NK-92 treated with Interleukin-12 subunit alpha and Interleukin-12 subunit beta, amount 100 ng/mL, for 24 hours (cell line): ENCODE results near the gene PAM16.
"Not testable (repeated sequence)": the region's sequence is repeated elsewhere in the genome, so short reads cannot be mapped to it uniquely, and the experiment has no call there.

Source experiments
- DNase-seq: peaks from one replicate; lab custom pipeline; 2025; lab: John Stamatoyannopoulos, UW

Gene PAM16

DNA sequence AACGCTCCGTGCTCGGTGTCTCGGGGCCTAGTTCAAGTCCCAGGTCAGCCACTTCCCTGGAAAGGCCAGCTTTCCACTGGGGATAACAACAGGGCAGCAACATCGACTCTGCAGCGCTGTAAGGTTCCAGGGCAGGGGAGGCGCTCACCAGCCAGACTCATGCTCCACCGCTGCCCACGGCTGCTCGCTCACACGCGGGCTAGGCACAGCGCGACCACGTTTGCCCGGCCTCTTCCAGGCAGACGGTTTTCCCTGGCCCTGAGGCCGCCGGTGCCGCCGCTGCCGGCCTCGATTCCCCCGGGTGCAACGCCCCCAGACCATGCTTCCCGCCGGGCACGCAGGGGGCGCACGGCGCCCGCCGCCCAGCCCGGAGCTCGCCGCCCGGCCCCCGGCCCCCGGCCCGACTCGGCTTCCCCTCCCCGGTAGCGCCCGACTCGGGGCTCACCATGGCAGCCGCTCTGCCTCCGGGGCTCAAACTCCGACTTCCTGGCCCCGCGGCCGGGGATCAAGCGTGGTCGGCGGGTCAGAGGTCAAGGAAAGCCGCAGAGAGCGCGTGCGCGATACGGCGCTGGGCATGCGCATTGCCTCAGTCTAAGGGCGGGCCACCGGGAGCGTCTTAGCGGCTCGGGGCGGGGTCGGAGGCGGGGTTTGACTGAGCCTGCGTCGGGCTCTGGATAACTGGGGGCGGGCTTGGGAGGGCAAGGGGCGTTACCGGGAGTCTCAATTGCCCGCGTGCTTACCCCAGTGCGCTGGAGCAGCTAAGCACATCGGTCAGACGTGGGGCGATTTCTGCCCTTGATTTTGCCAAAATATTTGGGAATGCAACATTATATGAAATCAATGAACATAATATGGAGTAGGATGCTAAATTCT is at the start of gene PAM16:
TSS of gene PAM16 (minus strand) at position 535 of the 873 bp plus-strand sequence. CDS start at position 448, 87 bp downstream.
- DNase-seq: peak; percentile 98

DNA sequence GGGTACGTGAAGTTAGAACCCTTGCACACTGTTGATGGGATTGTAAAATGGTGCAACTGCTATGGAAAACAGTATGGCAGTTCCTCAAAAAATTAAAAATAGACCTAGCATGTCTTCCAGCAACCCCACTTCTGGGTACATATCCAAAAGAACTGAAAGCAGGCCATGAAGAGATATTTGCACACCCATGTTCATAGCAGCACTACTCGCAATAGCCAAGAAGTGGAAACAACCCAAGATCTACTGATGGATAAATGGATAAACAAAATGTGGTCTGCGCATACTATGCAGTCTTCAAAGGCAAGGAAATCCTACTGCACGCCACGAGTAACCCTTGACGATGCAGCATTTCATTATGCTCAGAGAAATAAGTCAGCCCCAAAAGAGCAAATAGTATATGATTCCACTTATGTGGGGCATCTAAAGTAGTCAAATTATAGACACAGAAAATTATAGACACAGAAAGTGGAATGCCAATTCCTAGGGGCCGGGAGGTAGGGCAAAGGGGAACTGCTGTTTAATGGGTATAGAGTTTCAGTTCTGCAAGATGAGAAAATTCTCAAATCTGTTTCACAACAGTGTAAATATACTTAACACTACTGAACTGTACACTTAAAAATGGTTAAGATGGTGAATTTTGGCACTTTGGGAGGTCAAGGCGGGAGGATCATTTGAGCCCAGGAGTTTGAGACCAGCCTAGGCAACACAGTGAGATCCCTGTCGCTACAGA is 48.0 kb upstream of the PAM16 start:
- no peak for DNase-seq

DNA sequence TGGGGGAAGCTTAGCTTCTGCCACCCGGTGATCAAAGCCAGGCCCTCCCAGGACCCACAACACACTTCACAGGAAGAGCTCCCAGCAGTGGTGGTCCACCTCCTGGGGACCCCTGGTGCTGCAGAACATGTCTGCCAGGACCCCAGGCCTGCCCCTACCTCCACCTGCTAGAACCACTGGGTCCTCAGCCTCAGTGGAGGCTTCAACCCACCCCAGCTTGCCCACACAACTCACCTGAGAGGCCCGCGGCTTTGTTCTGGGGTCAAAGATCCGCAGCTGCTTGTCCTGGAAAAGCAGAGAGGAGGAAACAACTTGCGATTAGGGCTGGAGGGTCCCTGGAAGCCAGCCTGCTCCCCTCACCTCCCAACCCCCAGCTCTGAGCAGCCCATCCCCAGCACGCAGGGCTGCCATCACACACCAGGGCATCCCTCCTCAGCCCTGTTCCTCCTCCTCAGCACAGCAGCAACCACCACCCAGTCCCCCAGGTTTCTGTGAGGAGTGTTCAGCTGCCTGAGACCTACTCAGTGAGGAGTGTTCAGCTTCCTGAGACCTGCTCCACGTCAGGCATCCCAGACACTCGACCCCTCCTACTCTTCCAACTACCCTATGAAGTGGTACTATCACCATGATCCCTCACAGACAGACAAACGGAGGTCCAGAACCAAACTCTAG is 44.1 kb upstream of the PAM16 start:
- no peak for DNase-seq

DNA sequence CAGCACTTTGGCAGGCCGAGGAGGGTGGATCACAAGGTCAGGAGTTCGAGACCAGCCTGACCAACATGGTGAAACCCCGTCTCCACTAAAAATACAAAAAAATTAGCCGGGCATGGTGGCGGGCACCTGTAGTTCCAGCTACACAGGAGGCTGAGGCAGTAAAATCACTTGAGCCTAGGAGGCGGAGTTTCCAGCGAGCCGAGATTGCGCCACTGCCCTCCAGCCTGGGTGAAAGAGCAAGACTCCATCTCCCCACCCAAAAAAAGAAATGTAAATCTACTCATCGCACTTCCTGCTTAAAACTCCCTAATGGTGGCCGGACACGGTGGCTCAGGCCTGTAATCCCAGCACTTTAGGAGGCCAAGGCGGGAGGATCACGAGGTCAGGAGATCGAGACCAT is 42.7 kb upstream of the PAM16 start:
- DNase-seq: not testable (repeated sequence)

DNA sequence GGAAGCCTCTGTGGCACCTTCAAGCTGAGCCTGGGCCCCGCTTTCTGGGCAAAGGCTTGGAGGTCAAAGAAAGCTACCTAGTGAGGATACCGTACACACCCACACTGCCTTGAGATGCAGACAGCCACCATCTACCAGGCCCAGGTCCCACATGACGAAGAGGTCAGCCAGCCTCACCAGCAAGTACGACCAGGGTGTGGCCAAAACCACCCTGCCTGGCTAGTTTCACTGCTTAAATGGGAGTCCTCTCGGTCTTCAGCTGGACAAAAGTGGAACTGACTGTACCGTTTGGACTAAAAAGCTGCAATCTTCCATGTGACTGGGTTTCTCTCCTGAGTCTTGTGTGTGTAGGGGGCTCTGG is 42.1 kb upstream of the PAM16 start:
- DNase-seq: no peak

DNA sequence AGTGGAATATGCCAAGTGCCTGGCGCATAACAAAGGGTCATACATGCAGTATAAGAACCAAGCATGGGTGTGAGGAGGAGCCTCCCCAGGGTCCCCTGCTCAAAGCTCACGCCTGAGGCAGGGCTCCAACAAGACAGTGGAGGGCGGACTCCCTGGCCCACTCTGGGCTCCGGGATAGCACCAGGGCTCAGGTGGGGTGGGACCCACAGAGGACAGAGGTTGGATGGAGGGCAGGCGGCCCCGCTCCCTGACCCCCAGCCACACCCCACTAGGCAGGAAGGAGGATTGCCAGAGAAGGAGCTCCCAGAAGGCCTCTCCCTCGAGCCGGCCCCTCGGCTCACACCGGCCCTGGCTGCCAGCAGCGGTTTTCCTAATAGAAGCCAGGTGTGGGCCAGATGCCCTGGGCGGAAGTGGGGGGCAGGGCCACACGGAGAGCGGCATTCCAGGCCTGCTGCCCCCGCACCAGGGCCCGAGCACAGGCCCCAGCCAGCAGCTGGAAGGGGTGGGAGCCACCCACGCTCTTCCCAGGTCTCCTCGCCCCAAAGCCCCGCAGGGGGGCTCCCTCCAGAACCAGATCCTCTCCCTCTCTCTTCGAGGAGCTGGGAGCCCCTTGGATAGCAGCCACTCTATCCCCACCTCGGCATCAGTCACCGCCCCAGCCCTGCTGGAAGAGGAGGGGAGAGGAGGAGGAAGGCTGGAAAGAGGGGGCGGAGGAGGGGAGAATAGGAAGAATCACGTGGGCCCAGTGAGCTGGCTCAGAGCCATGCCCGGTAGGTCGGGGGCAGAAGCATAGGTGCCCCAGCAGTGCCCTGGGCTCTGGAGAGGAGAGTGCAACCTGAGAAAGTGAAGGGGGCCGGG is 41.5 kb upstream of the PAM16 start:
- no peak for DNase-seq

DNA sequence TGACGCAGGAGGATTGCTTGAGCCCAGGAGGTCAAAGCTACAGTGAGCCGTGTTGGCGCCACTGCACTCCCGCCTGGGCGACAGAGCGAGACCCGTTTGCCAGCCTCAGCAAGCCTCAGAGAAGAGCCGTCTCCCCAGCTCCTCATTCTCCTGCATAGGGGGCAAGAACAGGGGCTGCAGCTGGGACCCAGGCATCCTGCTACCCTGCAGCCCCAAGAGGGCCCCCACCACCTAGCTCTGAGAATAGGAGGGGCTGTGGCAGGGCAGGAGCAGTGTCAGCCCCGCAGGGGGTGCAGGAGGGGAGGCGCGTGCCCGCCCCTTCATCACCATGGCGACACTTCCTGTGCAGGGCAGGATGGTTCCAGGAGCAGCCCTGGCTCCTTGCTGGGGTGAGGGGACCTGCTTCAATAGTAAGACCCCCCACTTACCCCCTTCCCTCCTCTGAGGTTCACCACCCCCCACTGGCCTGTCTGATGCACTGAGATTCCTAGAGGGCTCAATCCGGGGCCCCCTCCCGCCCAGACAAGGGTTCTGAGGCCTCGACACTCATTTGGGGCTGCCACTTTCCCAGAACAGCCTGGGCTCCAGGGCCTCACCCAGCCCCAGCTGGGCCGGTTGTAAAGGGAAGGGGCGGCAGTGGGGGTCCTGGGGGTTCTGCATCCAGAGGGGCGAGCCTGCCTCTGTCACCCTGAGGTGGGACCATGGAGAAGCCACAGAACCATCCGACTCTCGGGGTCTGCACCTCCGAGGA is 40.7 kb upstream of the PAM16 start:
- DNase-seq: no peak

DNA sequence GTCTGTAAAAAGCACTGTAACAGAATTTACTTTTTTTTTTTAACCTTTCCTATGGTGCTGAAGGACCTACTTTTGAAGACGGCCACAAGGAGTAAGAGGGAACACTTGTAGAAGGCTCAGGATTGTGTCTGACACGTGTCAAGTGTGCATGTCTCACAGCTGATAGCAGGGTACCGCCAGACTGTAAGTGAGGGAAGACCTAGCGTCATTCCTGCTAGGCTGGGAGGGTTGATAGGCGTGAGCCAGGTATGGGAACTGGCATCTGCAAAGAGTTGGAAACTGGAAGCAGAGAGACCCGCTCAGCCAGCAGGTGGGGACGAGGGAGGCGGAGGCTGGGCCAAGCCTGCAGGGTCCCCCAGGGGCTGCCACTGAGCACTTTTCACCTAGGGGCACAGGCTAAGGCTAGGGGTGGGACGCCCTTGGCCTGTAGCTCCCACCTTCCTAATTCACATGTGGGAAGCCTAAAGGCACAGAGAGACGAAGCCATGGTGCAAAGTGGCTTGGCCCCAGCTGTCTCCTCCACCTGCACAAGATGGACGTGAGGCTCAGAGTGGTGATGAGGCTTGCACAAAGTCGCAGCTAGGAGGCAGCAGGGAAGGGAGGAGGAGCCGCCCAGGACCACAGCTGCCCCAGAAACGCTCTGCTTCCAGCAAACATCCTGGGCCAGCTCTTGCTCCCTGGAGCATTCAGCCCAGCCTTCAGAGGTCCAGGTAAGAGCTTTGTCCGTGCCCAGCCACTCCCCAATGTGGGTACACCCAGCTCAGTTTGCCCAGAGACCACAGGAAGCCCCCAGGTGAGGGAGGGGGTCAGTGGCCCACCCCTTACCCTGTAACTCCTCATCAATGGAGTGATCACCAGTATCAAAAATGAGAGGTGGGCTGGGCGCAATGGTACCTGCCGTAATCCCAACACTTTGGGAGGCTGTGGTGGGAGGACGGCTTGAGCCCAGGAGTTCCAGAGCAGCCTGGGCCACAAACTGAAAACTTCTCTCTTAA is 39.4 kb upstream of the PAM16 start:
- DNase-seq: no peak

DNA sequence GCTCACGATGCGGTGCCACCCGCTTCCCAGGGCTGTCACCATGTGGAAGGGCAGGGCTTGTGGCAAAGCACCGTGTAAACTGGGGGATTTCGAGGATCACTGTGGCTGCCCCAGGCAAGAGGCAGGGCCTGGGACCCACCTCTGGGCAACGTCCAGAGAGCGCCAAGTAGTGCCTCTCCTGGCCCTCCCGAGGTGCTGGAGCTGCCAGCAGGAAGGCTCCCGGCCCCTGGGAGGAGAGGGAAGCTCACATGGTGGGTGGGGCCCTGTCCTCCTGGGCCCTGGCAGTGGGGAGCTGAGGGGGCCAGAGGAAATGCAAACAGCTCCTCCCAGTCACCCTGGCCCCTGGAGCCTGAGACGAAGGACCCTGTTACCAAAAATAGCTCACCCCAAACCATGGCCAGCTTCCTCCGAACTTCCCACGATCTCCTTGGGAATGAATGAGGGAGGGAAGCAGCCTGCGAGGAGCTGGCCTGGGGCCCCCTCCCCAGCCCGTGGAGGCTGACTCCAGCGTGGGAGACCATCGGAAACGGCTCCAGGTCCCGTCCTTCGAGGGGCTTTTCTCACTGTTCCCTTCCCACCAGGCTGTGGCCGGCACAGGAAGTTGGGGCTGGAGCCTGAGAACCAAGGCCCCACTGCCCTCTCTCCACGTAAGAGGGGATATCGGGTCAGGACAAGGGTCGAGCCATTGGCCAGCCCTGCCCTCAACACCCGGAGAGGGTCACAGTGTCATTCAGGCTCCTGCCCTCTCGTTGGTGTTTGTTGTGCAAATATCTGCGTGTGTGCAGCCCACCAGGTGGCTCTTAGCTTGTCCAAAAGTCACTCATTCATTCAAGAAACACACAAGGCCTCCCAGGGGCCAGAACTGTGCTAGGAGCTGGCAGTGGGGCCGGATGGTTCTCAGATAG is 38.2 kb upstream of the PAM16 start:
- no peak for DNase-seq

DNA sequence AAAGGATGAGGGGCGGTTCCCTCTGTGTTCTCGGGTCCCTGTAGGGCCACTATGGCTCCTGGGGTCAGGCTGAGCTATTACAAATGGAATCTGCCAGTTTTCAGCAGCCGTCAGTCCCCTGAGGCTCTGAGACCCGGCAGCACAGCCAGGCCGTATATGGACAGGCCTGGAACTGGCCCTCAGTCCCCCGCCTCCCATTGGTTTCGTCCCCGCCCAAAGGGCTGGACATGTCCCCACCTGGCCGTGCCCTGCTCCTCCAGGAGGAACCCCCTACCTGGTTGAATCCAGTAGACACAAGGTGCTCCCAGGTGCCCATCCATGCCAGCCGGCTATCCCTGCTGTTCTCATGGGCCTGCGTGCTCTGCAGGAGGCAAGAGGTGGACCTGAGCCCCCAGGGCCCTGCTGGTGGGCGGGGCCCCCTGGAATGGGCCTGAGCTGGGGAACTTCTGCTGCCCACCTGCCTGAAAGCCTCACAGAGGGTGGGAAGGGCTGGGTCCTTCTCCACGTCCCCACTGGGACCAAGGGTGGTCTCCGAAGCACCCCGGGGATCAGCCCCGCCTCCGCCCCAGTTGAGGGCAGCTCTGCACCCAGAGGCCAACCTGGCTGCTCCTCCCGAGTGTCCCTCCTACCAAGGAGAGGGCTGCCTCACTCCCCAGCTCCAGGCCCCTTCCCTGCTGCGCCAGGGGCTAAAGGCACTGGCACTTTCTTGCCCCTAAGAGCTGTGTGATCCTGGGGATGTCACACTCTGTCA is 37.3 kb upstream of the PAM16 start:
- no peak for DNase-seq

DNA sequence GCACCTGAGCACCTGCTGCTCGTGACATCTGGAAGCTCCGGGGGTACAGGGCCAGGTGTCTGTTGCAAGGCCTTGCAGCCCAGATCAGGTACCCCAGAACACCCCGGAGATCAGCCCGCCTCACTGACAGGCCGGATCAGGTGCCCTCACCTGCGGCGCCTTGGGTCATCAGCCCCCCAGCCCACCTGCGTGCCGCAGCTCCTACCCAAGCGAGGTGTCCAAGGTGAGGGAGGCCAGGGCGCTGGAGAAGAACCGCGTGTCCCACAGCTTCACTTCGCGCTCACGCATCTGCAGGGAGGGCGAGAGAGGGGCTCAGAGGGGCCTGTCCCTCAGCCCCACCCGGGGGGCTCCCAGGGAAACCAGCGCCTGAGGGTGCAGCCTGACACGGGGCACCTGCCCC is 36.7 kb upstream of the PAM16 start:
- DNase-seq: no peak

DNA sequence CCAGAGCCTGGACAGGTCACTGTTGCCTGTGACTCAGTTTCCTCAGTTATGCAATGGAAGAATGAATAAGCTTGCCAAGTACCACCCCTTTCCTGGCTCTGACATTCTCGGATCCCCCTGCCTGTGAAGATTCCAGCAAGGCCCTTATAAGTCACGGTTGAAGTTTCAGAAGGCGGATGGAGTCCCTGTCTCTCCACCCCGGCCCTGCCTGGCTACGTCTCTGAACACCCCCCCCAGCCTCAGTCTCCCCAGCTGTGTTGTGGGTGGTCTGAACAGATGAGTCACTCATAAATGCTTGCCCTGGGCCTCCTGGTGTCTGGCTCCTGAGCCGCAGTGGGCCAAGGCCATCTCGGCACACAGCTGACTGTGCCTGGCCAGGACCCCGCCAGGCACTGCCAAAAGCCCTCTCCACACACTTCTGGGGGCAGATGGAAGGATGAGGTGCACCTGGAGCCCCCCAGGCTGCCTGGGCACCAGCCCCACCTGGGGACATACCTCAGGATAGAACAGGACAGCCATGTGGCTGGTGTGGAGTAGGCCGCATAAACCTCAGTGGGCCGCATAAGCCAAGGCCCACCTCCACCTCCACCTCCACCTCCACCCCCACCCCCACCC is 35.9 kb upstream of the PAM16 start:
- no peak for DNase-seq

DNA sequence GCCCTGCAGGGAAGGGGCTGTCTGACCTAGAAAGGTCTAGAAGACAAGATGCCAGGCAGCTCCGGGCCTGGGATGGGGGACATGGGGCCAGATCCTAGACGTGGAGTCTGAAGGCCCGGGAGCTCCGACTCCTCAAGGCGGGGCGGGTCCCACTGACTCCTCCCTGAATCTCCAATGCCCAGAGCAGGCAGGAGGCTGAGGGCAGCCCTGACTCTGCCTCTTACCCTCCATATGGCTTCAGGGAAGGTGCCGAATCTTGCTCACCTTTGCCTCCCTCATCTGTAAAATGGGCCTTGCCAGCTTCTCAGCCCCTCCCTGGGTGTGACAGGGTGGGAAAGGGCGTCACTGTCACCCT is 35.3 kb upstream of the PAM16 start:
- no peak for DNase-seq

DNA sequence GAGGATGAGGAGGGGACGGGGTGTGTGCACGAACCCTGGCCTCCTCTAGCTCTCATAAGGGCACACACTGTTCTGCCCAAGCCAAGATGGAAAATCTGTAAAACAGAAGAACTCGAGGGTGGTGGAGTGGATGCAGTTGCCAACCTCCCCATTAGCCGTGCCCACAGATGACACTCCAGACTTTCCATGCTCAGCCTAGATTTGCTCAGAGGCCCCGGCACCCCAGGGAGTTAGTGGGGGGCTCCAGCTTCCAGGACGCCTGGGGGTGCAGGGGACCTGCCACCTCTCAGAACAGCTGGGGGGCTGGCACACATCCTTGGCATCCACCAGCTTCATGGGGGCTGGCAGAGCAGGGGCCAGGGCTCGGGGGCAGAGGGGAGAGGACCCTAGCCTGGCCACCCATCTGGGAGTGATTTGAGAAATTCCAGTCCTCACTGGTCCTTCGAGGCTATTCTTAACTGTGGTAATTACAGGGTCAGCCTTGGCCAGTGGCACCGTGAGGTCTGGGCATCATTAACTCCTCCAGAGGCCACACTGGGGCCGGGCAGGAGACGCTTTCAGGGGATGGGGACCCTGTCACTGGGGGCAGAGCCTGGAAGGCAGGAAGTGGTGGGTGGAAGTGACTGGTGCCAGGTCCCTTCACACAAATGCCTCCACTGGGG is 34.8 kb upstream of the PAM16 start:
- DNase-seq: no peak

DNA sequence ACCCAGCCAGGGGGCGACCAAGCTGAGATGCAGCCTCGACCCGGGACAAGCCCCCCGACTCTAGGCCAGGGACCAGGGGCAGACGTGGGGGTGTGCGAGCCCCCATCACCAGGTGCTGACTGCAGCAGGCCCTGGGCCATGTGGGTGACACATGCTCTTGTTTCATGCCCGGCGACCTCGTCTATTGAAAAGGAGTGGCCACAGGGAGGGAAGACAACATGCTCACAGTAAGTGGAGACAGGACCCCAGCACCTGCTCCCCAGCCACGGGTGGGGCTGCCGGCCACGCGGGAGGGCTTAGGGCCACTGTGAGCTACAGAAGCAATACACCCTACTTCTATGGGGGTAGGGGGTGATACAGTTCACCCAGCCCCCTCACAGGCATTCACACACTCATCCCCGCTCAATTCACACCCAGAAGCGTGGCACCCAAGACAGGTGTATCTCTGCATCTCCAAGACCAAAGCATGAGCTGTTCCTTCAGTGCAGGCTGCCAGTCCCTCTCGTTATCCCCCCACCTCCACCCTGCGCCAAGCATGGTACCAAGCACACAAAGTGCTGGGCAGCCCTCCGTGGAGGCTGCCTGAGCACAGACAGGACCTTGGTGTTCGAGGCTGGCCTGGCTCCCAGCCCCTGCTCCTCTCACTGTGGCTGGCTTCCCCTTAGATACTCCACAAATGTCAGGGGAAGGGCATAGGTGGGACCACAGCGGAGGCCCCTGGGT is 34.1 kb upstream of the PAM16 start:
- DNase-seq: no peak

DNA sequence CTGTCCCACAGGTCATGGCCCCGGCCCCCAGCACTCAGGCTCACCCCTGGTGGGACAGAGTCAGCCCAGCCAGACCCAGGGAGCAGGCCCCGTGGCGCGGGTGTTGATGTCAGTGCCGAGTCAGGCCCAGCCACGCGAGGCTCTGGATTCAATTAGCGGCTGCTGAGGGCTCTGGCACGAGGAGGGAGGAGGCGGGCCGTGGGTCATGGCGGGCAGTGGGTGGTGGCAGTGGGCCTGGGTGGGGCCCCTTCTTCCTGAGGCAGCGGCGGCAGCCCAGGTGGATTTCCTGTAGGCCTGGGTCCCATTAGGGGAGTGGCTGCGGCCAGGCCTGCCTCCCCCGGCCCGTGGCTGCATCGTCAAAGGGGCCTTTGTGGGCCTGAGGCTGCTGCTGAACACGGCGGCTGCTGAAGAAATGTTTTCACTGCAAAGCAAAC is 33.4 kb upstream of the PAM16 start:
- DNase-seq: no peak
